C4-2B (cell line): ENCODE measurements around the gene FCHSD2.

Experiments
- CTCF ChIP-seq: fragments of 450-650 bp; conservative IDR thresholded peaks from 2 replicates; pipeline ENCODE4 v1.5.1; 2017; ENCODE audit warnings: mild to moderate bottlenecking
- ZFX ChIP-seq: fragments of 450-650 bp; IDR thresholded peaks from 2 replicates; pipeline ENCODE4 v1.6.1; 2017

- TF ChIP-seq CTCF (no peak), ZFX (no peak)
Measured at GRCh38 chr11:72859126-72859525, 283.0 kb downstream of the FCHSD2 start.
